ENCODE results near the gene TMEM151A.

Gene TMEM151A

GRCh38 chr11:66284526-66285078, 7.1 kb upstream of the TMEM151A start:
- DNase-seq: no peak

GRCh38 chr11:66285250-66285947, 6.3 kb upstream of the TMEM151A start:
- DNase-seq: no peak

- no peak for DNase-seq
Observed at GRCh38 chr11:66286699-66287098, 5.0 kb upstream of the TMEM151A start.

- DNase-seq: no peak
Observed at GRCh38 chr11:66287211-66287888, 4.3 kb upstream of the TMEM151A start.

GRCh38 chr11:66287889-66288670, 3.6 kb upstream of the TMEM151A start:
- DNase-seq: no peak

DNA sequence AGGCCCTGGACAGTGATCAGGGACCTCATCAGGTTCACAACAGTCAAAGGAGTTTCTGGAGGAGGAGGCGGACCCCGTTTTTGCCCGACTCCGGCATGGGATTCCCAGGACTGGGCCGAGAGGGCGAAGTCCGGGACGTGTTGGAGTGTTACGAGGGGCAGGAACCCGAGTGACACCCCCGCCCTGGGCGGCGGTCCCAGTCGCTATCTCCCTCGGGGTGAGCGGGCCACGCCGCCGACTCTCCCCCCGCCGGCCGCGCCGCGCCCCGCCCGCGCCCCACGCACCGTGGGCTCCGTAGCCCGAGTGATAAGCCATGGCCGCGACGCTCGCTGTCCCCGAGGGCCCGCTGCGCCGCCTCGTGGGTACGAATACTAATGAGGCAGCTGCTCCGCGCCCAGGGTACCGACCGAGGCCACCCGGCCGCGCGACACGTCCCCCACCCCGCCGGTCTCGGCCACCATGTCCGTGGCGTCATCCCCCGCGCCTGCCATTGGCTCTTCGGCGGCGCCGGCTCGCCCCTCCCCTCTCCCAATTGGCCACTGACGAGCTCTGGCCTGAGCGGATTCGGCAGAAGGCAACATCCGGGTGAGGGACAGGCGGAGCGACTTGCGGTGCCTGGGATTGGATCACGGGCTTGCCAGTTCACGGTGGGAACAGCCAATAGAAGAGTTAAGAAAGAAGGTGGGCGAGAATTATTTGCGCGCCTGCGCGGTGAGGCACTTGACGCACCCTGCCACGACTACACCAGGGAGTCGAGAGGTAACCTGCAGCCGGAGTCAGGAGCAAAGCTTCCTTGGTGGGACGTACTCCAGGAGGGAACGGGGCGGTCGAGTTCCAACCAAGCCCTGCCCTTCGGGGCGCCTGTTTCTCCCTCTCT, 2.8 kb upstream of the TMEM151A start, which contains the start of gene YIF1A:
Gene YIF1A (minus strand): TSS at position 473 of the 877 bp plus-strand sequence. CDS start 158 bp downstream, at position 315.
- DNase-seq: peak; percentile 74

DNA sequence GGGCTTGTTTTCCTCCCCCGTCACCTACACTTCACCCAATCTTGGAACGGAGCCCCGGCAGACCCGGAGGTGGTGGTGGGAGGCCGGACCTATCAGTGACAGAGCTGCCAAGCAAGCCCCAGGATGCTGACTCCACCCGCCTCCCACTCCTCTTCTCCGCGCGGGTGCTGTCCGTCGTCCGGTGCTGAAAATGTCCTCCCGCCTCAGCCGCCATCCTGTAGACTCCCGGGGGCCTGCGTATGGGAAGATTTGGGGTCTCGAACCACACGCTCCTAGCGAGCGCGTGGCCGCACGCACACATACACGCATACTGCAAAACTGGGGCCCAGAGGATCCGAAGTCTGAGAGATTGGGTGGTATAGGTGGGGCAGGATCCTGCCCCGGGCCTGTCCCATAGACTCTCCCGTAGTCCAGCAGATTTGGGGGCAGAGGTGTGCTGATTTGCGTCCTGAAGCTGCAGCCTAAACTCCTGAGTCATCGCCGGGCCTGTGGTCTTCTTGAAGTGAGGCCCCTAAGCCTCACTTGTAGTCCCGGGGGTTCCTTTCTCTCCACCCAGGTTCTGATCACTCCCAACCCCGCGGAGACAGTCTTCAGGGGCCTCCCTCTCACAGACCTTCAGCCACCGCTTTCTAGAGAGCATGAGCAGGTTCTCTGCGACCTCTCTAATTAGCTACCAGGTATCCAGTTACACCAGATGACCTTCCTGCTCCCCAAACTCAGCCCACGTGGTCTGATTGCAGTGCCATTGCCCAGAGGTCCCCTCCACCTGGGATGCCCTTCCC, 2.0 kb upstream of the TMEM151A start:
- DNase-seq: no peak

GRCh38 chr11:66290330-66290621, 1.4 kb upstream of the TMEM151A start:
- no peak for DNase-seq

- no peak for DNase-seq
Observed at GRCh38 chr11:66291303-66291705, 390 bp upstream of the TMEM151A start.

DNA sequence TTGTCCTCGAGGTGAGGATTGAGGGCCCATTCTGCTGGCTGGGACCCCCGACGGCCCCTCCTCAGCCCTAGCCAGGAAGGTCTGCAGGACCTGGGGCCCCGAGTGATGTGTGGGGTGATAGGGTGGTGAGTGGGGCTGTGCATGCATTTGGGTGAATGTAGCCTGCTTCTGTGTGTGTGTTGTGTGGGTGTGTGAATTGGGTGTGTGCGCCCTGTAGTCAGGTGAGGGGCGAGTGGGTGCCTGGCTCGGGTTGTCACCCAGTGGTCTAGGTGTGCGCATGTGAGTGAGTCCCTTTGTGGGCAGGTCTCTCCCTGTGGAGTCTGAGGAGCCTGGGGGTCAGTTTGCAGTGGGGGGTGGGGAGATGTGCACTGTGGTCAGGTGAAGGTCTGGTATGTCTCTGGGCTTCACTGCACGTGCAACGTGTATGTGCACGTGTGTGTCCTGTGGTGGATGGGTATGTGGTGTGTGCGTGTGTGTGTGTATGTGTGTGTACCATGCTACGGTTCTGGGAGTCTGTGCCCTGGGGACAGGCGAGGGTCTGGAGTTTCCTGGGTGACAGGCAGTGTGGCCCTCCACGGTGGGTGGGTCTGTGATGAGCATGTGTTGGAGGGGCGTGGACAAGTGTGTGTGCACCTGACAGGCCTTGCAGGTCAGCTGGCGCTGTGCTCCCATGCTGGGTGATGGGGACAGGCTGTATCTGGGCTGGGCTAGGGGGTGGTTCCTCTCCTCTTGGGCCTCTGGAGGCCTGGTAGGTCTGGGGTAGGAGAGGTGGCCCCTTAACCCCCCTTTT, 1.0 kb downstream of the TMEM151A start:
- no peak for DNase-seq

- no peak for DNase-seq
Observed at GRCh38 chr11:66293352-66293751, 1.7 kb downstream of the TMEM151A start.

GRCh38 chr11:66293777-66294625, 2.3 kb downstream of the TMEM151A start:
- DNase-seq: no peak

- no peak for DNase-seq
Observed at GRCh38 chr11:66294626-66295620, 3.2 kb downstream of the TMEM151A start.

GRCh38 chr11:66297610-66298009, 5.9 kb downstream of the TMEM151A start:
- no peak for DNase-seq

DNA sequence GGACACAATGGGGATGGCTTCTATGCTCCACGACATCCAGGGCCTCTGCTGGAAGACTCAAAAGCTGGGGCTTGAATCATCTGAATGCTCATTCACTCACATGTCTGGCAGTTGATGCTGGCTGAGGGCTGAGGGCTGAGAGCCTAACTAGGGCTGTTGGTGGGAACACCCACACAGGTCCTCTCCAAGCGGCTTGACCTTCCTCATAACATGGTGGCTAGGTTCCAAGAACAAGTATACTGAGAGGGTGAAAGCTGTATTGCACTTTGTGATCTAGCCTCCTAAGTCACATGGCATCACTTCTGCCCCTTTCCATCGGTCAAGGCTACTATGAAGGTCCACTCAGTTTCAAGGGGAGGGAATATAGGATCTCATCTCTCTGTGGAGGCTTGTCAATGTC, 7.5 kb downstream of the TMEM151A start:
- no peak for DNase-seq

DNA sequence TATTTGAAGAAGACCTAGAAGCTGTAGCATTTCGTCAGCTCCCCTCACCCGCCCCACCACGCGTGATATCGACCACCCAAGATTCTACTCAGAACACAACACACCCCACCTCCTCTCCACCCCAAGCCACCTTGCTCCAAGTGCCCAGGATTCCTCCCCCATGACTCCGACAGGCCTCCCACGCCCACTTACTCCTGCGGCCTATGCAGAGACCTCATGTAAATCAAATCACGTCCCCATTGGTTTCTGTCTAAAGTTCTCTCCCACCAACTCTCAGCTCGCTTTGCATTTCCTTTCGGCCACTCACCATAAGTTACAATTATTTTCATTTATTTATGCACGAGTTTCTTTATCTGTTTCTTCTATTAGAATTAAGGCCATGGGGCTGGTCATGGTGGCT, 11.0 kb downstream of the TMEM151A start:
- DNase-seq: no peak

GRCh38 chr11:66309475-66309874, 17.8 kb downstream of the TMEM151A start:
- DNase-seq: no peak

DNA sequence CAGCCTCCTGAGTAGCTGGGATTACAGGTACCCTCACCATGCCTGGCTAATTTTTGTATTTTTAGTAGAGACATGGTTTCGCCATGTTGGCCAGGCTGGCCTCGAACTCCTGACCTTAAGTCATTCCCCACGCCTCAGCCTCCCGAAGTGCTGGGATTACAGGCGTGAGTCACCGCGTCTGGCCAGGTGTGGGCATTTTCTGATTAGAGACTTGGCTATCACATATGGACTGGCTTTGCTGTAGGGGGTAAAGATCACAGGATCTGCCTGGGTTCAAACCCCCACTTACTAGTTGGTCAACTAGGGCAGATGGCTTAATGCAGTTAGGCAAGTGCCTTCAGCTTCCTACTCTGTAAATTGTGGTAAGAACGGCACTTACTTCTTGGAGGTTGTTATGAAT, 18.6 kb downstream of the TMEM151A start:
- DNase-seq: no peak

All from cortex of kidney (tissue), 1 donor.